ENCODE measurements around the gene RC3H2. TPM values are rescaled to one million over a fixed set of nuclear protein-coding genes. Genes with fewer than 3 reads are reported as not detected.
"Not testable (repeated sequence)": the region's sequence is repeated elsewhere in the genome, so short reads cannot be mapped to it uniquely, and the experiment has no call there.

The RC3H2 gene
- polyA plus RNA-seq, 2 donors = 8.5 to 9.2 TPM

GRCh38 chr9:122814545-122814944 is 90.6 kb downstream of the RC3H2 start:
- Histone ChIP-seq H3K9me3 (ENCODE audit: control insufficient read depth in 2 of 2, insufficient read depth in 1 of 2, low read depth in 1 of 2, low read length in 1 of 2) (no peaks in the 10 kb centered on the region), H3K4me3 (ENCODE audit: low read depth in 1 of 2, low read length in 2 of 2) (no peak overlapping the region), H3K4me1 (ENCODE audit: control insufficient read depth in 2 of 2, insufficient read depth in 2 of 2, low read length in 1 of 2) (peaks cover 0 to 3% of the 10 kb centered on the region in 2 donors), H3K27ac (ENCODE audit: low read depth in 2 of 2, low read length in 1 of 2) (no peak overlapping the region), H3K36me3 (ENCODE audit: control insufficient read depth in 2 of 2, insufficient read depth in 2 of 2, low read length in 1 of 2) (no peaks in the 10 kb centered on the region), H3K27me3 (ENCODE audit: control insufficient read depth in 1 of 2, insufficient read depth in 2 of 2, low read length in 2 of 2) (no peaks in the 10 kb centered on the region)
- 75 to 78% methylated on average over 6 of the region's 6 CpGs for WGBS, 2 donors

DNA sequence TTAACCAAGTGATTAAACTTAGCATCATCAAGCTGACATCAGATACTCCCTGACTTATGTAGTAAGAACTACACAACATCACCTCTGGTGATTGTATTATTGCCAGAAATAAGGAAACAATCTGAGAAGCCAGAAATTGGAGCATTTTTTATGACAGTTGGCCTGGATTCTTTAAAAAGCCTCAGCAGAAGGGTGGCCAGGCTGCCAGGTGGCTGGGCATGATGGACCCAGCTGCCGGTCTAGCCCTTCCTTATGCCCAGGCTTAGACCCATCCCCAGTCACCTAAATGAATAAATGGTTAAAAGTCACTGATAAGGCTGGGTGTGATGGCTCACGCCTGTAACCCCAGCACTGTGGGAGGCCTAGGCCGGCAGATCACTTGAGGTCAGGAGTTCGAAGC is 92.4 kb downstream of the RC3H2 start:
- Histone ChIP-seq H3K9me3 (ENCODE audit: control insufficient read depth in 2 of 2, insufficient read depth in 1 of 2, low read depth in 1 of 2, low read length in 1 of 2) (no peaks in the 10 kb centered on the region), H3K27me3 (ENCODE audit: control insufficient read depth in 1 of 2, insufficient read depth in 2 of 2, low read length in 2 of 2) (no peaks in the 10 kb centered on the region), H3K27ac (ENCODE audit: low read depth in 2 of 2, low read length in 1 of 2) (no peak overlapping the region), H3K36me3 (ENCODE audit: control insufficient read depth in 2 of 2, insufficient read depth in 2 of 2, low read length in 1 of 2) (no peaks in the 10 kb centered on the region), H3K4me1 (ENCODE audit: control insufficient read depth in 2 of 2, insufficient read depth in 2 of 2, low read length in 1 of 2) (peaks cover 0 to 6% of the 10 kb centered on the region in 2 donors), H3K4me3 (ENCODE audit: low read depth in 1 of 2, low read length in 2 of 2) (no peak overlapping the region)
- 77 to 81% methylated on average over 4 of the region's 4 CpGs for WGBS, 2 donors

- 2 to 4% methylated on average over 8 of the region's 8 CpGs for WGBS, 2 donors
- H3K27ac ChIP-seq (ENCODE audit: low read depth in 2 of 2, low read length in 1 of 2) = no peak overlapping the region
These were observed 94.7 kb downstream of the RC3H2 start for GRCh38 chr9:122810306-122810946.

DNA sequence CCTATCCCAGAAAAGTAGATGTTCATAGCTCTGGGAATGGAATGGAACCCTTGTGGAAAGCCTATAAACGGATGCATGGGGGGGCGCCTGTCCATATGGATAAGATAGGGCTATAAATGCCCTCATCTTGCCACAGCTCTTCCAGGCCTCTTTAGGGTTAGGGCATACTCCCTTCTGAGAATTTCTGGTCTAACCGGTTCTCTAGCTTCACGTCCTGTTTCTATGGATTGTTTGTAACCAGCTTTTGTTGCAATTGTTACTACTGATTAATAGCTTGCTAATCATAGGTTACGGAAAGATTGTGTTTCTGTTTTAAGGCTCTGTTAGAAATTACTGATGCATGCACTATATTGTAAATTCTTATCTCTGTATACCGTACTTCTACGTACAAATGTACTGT is 95.9 kb downstream of the RC3H2 start:
- H3K4me1 ChIP-seq (ENCODE audit: control insufficient read depth in 2 of 2, insufficient read depth in 2 of 2, low read length in 1 of 2); H3K27me3 ChIP-seq (ENCODE audit: control insufficient read depth in 1 of 2, insufficient read depth in 2 of 2, low read length in 2 of 2); H3K4me3 ChIP-seq (ENCODE audit: low read depth in 1 of 2, low read length in 2 of 2); H3K36me3 ChIP-seq (ENCODE audit: control insufficient read depth in 2 of 2, insufficient read depth in 2 of 2, low read length in 1 of 2); H3K27ac ChIP-seq (ENCODE audit: low read depth in 2 of 2, low read length in 1 of 2); H3K9me3 ChIP-seq (ENCODE audit: control insufficient read depth in 2 of 2, insufficient read depth in 1 of 2, low read depth in 1 of 2, low read length in 1 of 2): not testable (repeated sequence)
- 46 to 58% methylated on average over 7 of the region's 7 CpGs for WGBS, 2 donors

More at GRCh38 chr9:122810306-122810946, 94.7 kb downstream of the RC3H2 start:
- Histone ChIP-seq H3K36me3 (ENCODE audit: control insufficient read depth in 2 of 2, insufficient read depth in 2 of 2, low read length in 1 of 2) (no peaks in the 10 kb centered on the region), H3K9me3 (ENCODE audit: control insufficient read depth in 2 of 2, insufficient read depth in 1 of 2, low read depth in 1 of 2, low read length in 1 of 2) (no peaks in the 10 kb centered on the region), H3K4me1 (ENCODE audit: control insufficient read depth in 2 of 2, insufficient read depth in 2 of 2, low read length in 1 of 2) (peaks cover 0 to 6% of the 10 kb centered on the region in 2 donors), H3K4me3 (ENCODE audit: low read depth in 1 of 2, low read length in 2 of 2) (no peak overlapping the region), H3K27me3 (ENCODE audit: control insufficient read depth in 1 of 2, insufficient read depth in 2 of 2, low read length in 2 of 2) (no peaks in the 10 kb centered on the region)

DNA sequence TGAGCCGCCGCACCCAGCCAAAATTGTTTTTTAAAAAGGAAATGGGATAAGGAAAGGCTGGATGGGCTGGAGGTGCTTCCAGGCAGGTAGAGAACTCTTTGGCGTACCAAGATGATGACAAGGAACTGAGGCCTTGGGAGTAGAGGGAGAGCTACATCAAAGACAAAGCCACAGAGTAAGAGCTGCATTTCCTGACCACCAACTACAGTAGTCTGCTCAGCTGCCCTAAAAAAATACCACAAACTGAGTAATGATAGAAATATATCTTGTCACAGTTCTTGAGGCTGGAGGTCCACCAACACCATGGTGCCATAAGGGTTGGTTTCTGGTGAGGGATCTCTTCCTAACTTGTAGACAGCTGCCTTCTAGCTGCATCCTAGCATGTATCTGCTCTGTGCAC is 97.0 kb downstream of the RC3H2 start:
- 93% methylated on average over 3 of the region's 3 CpGs for WGBS, 2 donors

GRCh38 chr9:122807271-122807900 is 97.8 kb downstream of the RC3H2 start:
- H3K4me3 ChIP-seq (ENCODE audit: low read depth in 1 of 2, low read length in 2 of 2) = no peak overlapping the region
- H3K4me1 ChIP-seq (ENCODE audit: control insufficient read depth in 2 of 2, insufficient read depth in 2 of 2, low read length in 1 of 2) = peaks cover 0 to 6% of the 10 kb centered on the region in 2 donors
- H3K27me3 ChIP-seq (ENCODE audit: control insufficient read depth in 1 of 2, insufficient read depth in 2 of 2, low read length in 2 of 2) = no peaks in the 10 kb centered on the region
- no peaks in the 10 kb centered on the region for H3K36me3 ChIP-seq (ENCODE audit: control insufficient read depth in 2 of 2, insufficient read depth in 2 of 2, low read length in 1 of 2)
- H3K27ac ChIP-seq (ENCODE audit: low read depth in 2 of 2, low read length in 1 of 2) = no peak overlapping the region
- WGBS, 2 donors = 76 to 80% methylated on average over 1 of the region's 1 CpG
- no peaks in the 10 kb centered on the region for H3K9me3 ChIP-seq (ENCODE audit: control insufficient read depth in 2 of 2, insufficient read depth in 1 of 2, low read depth in 1 of 2, low read length in 1 of 2)

More for the DNA sequence above, 97.0 kb downstream of the RC3H2 start:
- Histone ChIP-seq H3K36me3 (ENCODE audit: control insufficient read depth in 2 of 2, insufficient read depth in 2 of 2, low read length in 1 of 2) (no peaks in the 10 kb centered on the region), H3K27me3 (ENCODE audit: control insufficient read depth in 1 of 2, insufficient read depth in 2 of 2, low read length in 2 of 2) (no peaks in the 10 kb centered on the region), H3K9me3 (ENCODE audit: control insufficient read depth in 2 of 2, insufficient read depth in 1 of 2, low read depth in 1 of 2, low read length in 1 of 2) (no peaks in the 10 kb centered on the region), H3K4me1 (ENCODE audit: control insufficient read depth in 2 of 2, insufficient read depth in 2 of 2, low read length in 1 of 2) (peaks cover 0 to 6% of the 10 kb centered on the region in 2 donors), H3K27ac (ENCODE audit: low read depth in 2 of 2, low read length in 1 of 2) (no peak overlapping the region), H3K4me3 (ENCODE audit: low read depth in 1 of 2, low read length in 2 of 2) (no peak overlapping the region)

DNA sequence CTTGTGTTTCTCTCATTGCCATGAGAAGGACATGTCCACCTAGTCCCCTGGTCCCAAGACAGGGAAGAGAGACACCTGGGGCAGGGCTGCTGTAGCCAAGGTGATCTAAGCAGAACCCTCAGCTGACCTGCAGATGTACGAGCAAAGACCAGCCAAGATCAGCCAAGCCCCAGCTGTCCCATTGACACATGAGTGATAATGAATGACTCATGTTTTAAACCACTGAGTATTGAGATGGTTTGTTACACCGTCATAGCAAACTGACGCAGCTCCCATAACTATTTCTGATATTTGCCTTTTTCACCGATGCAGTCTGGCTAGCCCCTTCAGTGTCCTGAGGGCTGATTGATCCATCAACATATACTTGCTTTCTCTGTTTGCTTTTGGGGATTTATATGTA is 98.5 kb downstream of the RC3H2 start:
- H3K27ac ChIP-seq (ENCODE audit: low read depth in 2 of 2, low read length in 1 of 2) = no peak overlapping the region
- H3K4me3 ChIP-seq (ENCODE audit: low read depth in 1 of 2, low read length in 2 of 2) = no peak overlapping the region
- no peaks in the 10 kb centered on the region for H3K36me3 ChIP-seq (ENCODE audit: control insufficient read depth in 2 of 2, insufficient read depth in 2 of 2, low read length in 1 of 2)
- 78 to 87% methylated on average over 4 of the region's 4 CpGs for WGBS, 2 donors
- no peaks in the 10 kb centered on the region for H3K9me3 ChIP-seq (ENCODE audit: control insufficient read depth in 2 of 2, insufficient read depth in 1 of 2, low read depth in 1 of 2, low read length in 1 of 2)
- peaks cover 0 to 6% of the 10 kb centered on the region in 2 donors for H3K4me1 ChIP-seq (ENCODE audit: control insufficient read depth in 2 of 2, insufficient read depth in 2 of 2, low read length in 1 of 2)
- no peaks in the 10 kb centered on the region for H3K27me3 ChIP-seq (ENCODE audit: control insufficient read depth in 1 of 2, insufficient read depth in 2 of 2, low read length in 2 of 2)

- Histone ChIP-seq H3K4me3 (ENCODE audit: low read depth in 1 of 2, low read length in 2 of 2) (no peak within 1 kb of the TSS), H3K9me3 (ENCODE audit: control insufficient read depth in 2 of 2, insufficient read depth in 1 of 2, low read depth in 1 of 2, low read length in 1 of 2) (no peaks in the 10 kb centered on the region), H3K27ac (ENCODE audit: low read depth in 2 of 2, low read length in 1 of 2) (no peak within 1 kb of the TSS), H3K36me3 (ENCODE audit: control insufficient read depth in 2 of 2, insufficient read depth in 2 of 2, low read length in 1 of 2) (no peaks in the 10 kb centered on the region), H3K4me1 (ENCODE audit: control insufficient read depth in 2 of 2, insufficient read depth in 2 of 2, low read length in 1 of 2) (no peaks in the 10 kb centered on the region), H3K27me3 (ENCODE audit: control insufficient read depth in 1 of 2, insufficient read depth in 2 of 2, low read length in 2 of 2) (no peaks in the 10 kb centered on the region)
- 94 to 95% methylated on average over 30 of the region's 30 CpGs for WGBS, 2 donors
These were observed 104.8 kb downstream of the RC3H2 start, which contains the start of gene OR1K1 for GRCh38 chr9:122800066-122801060. Gene OR1K1, plus strand, starts transcription at chr9:122800123. Its CDS starts 0 bp downstream, at chr9:122800123.

DNA sequence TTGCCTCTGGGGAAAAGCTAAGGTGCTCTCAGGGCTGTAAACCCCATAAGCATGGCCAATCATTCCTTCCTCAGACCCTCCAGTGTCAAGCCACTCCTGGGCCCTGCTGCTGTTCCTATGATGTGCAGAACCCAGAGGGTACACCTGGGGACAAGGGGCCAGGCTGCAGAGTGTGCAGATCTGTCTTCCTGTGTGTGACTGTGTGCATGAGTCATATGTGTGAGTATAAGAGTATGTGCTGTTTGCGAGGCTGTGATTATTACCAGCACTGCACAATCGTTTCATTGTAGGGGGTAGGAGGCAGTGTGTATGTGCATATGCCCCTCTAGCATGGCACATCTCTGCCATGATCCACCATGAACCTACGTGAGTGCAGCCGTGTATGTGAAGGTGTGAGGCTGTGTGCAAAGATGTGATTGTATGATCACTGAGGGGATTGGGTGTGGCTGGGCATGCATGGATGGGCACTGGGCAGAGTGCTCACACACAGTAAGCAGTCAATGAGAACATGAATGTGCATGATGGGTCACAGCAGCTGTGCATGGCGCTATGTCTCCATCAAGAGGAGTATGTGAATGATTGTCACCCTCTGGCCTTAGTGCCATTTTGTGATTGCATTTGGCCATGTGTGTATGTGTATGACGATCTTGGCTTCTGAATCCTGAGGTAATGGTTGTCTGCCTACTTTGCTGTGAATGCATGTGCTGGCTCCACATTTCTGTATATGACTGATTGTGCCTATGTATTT is 107.7 kb downstream of the RC3H2 start:
- 77 to 80% methylated on average over 6 of the region's 6 CpGs for WGBS, 2 donors
- no peaks in the 10 kb centered on the region for H3K9me3 ChIP-seq (ENCODE audit: control insufficient read depth in 2 of 2, insufficient read depth in 1 of 2, low read depth in 1 of 2, low read length in 1 of 2)
- no peak overlapping the region for H3K4me3 ChIP-seq (ENCODE audit: low read depth in 1 of 2, low read length in 2 of 2)
- H3K27me3 ChIP-seq (ENCODE audit: control insufficient read depth in 1 of 2, insufficient read depth in 2 of 2, low read length in 2 of 2) = no peaks in the 10 kb centered on the region
- no peaks in the 10 kb centered on the region for H3K36me3 ChIP-seq (ENCODE audit: control insufficient read depth in 2 of 2, insufficient read depth in 2 of 2, low read length in 1 of 2)
- no peaks in the 10 kb centered on the region for H3K4me1 ChIP-seq (ENCODE audit: control insufficient read depth in 2 of 2, insufficient read depth in 2 of 2, low read length in 1 of 2)
- H3K27ac ChIP-seq (ENCODE audit: low read depth in 2 of 2, low read length in 1 of 2) = no peak overlapping the region

All from esophagus (tissue), 2 donors.